Omental fat pad (tissue), 4 donors: ENCODE data around the gene IGSF9. TPM values are rescaled to one million over a fixed set of nuclear protein-coding genes. Genes with fewer than 3 reads are reported as not detected.
A peak's percentile ranks its signal among the peaks of the same experiment; 100 is the strongest.

Experiments used
- ATAC-seq: fragments of 150-250 bp; one replicate; pipeline ENCODE4 v1.9.1; 2016; ENCODE audit warnings: mild to moderate bottlenecking, moderate library complexity; ENCODE audit not compliant: low FRiP score
- DNase-seq: peaks from one replicate; pipeline ENCODE4 v3.0.0-alpha.2; 2019; ENCODE audit warnings: low spot score
- total RNA-seq, 4 donors: library from RNA; depleted of rRNA; stranded (reverse); fragments of >200 nt; gene quantifications; one replicate each; pipeline ENCODE4 v1.1.0, GENCODE V29; 2016
- TF ChIP-seq, protein P1 (sequence below), 3 donors: fragments of 450-650 bp; IDR thresholded peaks; one replicate each; pipeline ENCODE4 v1.5.1; 2016 to 2017; ENCODE audit warnings: antibody characterized with exemption in 3 of 3, mild to moderate bottlenecking in 3 of 3, moderate library complexity in 2 of 3

Gene IGSF9
- total RNA-seq, 4 donors from 2014 or later = 4.3 to 11.0 (median 9.4) TPM; not detected in 1

DNA sequence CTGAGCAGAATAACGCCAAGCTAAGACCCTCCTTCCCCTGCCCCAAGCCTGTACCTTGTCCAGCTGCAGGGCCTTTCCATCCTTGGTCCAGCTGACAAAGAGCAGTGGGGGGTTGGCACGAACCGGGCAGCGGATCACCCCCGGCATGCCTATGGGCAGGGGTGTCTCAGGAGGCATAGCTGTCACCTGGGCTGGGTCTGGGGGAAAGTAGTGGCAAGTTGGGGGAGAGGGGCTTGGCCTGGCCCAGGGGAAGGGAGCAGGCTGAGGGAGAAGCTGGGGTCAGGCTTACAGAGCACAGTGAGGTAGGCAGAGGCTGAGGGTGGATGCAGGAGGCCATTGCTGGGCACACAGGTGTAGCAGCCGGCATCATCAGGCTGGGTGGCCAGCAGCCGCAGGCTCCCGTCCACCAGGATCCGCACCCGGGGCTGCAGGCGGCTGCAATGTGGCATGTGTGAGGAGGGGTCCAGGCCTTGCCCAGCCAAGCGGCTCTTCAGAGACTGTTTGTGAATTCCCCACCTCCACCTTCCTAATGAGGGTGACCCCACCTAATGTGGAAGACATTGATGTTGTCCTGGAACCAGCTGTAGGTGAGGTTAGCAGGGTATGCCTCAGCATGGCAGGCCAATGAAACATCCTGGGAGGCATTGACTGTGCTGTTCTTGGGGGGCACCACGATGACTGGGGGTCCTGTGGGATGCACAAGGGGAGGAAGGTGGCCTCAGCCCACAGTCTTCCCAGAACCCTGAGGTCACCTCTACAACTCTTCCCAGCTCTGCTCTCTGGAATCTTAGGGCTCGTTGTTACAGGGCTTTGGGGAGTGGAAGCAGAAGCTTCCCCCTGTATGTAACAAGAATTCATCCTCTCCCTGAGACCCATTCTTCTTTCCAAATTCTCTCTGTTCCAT, 11.0 kb downstream of the IGSF9 start:
- ATAC-seq (no peak), DNase-seq (no peak)
- TF ChIP-seq, protein P1, sequence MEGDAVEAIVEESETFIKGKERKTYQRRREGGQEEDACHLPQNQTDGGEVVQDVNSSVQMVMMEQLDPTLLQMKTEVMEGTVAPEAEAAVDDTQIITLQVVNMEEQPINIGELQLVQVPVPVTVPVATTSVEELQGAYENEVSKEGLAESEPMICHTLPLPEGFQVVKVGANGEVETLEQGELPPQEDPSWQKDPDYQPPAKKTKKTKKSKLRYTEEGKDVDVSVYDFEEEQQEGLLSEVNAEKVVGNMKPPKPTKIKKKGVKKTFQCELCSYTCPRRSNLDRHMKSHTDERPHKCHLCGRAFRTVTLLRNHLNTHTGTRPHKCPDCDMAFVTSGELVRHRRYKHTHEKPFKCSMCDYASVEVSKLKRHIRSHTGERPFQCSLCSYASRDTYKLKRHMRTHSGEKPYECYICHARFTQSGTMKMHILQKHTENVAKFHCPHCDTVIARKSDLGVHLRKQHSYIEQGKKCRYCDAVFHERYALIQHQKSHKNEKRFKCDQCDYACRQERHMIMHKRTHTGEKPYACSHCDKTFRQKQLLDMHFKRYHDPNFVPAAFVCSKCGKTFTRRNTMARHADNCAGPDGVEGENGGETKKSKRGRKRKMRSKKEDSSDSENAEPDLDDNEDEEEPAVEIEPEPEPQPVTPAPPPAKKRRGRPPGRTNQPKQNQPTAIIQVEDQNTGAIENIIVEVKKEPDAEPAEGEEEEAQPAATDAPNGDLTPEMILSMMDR (IDR thresholded peaks at IDR 0.05) = no peak

- ATAC-seq (no peak), DNase-seq (no peak)
- TF ChIP-seq, protein P1 (IDR thresholded peaks at IDR 0.05) = no peak
These were observed 12.1 kb downstream of the IGSF9 start for GRCh38 chr1:159933347-159933746.

GRCh38 chr1:159932296-159933285, 12.8 kb downstream of the IGSF9 start:
- no peak for DNase-seq
- TF ChIP-seq, protein P1 (IDR thresholded peaks at IDR 0.05) = no peak

DNA sequence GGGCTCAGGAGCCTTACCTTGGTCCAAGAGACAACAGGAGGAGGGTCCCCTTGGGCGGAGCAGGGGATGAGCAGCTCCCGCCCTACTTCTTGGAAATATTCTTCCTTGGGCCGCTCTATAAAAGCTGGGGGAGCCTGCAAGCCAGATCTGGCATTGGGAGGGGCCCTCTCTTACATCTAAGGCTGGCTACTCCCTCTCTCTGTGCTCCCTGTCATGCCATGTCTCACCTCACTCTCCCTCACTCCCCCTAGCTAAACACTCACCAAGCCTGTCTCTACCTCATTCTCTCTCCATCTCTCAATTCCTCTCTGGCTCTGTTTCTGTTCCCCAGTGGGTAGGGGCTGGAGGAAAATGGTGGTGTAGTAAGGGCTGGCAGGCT, 13.6 kb downstream of the IGSF9 start:
- no peak for DNase-seq
- TF ChIP-seq, protein P1 (IDR thresholded peaks at IDR 0.05) = no peak
- ATAC-seq = peak; percentile 15

More at GRCh38 chr1:159932296-159933285, 12.8 kb downstream of the IGSF9 start:
- no peak for ATAC-seq

DNA sequence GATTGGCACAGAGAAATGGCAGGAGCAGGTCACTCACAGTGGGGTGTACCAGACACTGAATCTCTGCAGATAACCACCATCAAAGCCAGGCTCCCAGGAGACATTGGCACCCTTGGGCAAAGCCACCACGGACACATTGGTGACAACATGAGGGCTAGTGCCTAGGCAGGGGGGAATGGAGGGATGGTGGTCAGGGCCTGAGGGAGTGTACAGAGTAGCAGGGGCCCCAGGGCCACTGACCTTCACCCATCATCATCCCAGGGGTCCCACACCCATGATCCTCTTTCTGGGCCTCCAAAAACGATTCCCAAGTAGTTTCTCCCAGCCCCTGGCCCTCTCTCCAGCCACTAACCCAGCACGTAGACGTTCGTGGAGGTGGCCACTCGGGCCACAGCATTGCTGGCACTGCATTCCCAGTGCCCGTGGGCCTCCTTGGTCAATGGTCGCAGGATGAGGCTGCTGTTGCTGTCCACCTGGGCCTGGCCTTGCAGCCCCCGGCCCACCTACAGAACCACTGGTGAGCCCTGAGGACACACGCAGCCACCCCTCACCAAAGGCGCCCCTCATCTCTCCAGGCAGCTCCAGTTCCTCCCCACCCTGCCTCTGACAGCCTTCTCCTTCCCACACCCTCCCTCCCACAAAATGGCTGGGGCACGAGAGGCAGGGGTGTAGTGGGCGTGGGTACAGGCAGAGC, 14.2 kb downstream of the IGSF9 start:
- DNase-seq (no peak), ATAC-seq (no peak)
- TF ChIP-seq, protein P1 (IDR thresholded peaks at IDR 0.05) = no peak

- TF ChIP-seq, protein P1 (IDR thresholded peaks at IDR 0.05) = no peak
- ATAC-seq (no peak), DNase-seq (no peak)
These were observed 14.8 kb downstream of the IGSF9 start for GRCh38 chr1:159930634-159931033.
